H1 (cell line): ENCODE results near the gene ELF4. TPM values are rescaled to one million over a fixed set of nuclear protein-coding genes. Genes with fewer than 3 reads are reported as not detected.

Experiments used
- CTCF ChIA-PET: fragments of 300-600 bp; sonication (Branson Sonifier 250); formaldehyde crosslinking; loops from one replicate; lab custom pipeline; 2021; ENCODE audit not compliant: partially characterized antibody; lab: Charles Lee
- POLR2A ChIA-PET: fragments of 300-600 bp; sonication (Branson Sonifier 250); formaldehyde crosslinking; loops from one replicate; lab custom pipeline; 2021; ENCODE audit warnings: inconsistent platforms; ENCODE audit not compliant: partially characterized antibody; lab: Charles Lee
- DNase-seq, 2 experiments: peaks; one replicate each; pipeline versions ENCODE4 v3.0.0 to v3.0.0-alpha.2; 2010 to 2022; ENCODE audit warnings: low spot score in 2 of 2, low read depth in 1 of 2, mixed read lengths in 1 of 2
- FAIRE-seq: peaks from 2 replicates; lab custom pipeline; 2011; peaks lifted over from hg19 to GRCh38; lab: Jason Lieb, UNC
- H2AFZ ChIP-seq: 2 replicates; pipeline ENCODE4 v1.8.1; 2012; ENCODE audit warnings: low read length, inconsistent platforms
- H2AK5ac ChIP-seq: 2 replicates; pipeline ENCODE4 v1.6.1; 2013; ENCODE audit warnings: low read depth, low read length
- H2BK120ac ChIP-seq: replicated peaks from 2 replicates; pipeline ENCODE3; 2013; ENCODE audit warnings: low read depth, low read length, inconsistent platforms
- H2BK12ac ChIP-seq: 2 replicates; pipeline ENCODE4 v1.6.1; 2013; ENCODE audit warnings: low read depth, low read length
- H2BK15ac ChIP-seq: 2 replicates; pipeline ENCODE4 v1.6.1; 2013; ENCODE audit warnings: low read length
- H2BK20ac ChIP-seq: 2 replicates; pipeline ENCODE4 v1.6.1; 2013; ENCODE audit warnings: low read length
- H2BK5ac ChIP-seq: 2 replicates; pipeline ENCODE4 v1.6.1; 2013; ENCODE audit warnings: low read depth, low read length
- H3K14ac ChIP-seq: 2 replicates; pipeline ENCODE4 v1.6.1; 2013; ENCODE audit warnings: inconsistent platforms; ENCODE audit not compliant: insufficient read length
- H3K18ac ChIP-seq: 2 replicates; pipeline ENCODE4 v1.6.1; 2013; ENCODE audit warnings: low read length; ENCODE audit errors: extremely low read depth
- H3K23ac ChIP-seq: 2 replicates; pipeline ENCODE4 v1.6.1; 2013; ENCODE audit warnings: inconsistent platforms; ENCODE audit not compliant: insufficient read length
- H3K23me2 ChIP-seq: 2 replicates; pipeline ENCODE4 v1.6.1; 2013; ENCODE audit warnings: low read depth, low read length
- H3K27ac ChIP-seq: 2 replicates; pipeline ENCODE4 v1.6.1; 2011; ENCODE audit warnings: low read depth, low read length, inconsistent platforms
- H3K27me3 ChIP-seq, 4 experiments: replicated peaks in 1 of 4; 1 replicate in 1 of 4; 2 replicates in 3 of 4; pipeline versions ENCODE4 v1.6.1 to v1.8.1; 2011 to 2013; ENCODE audit warnings: low read length in 3 of 4, mild to moderate bottlenecking in 3 of 4, inconsistent platforms in 2 of 4, mixed read lengths in 2 of 4, moderate library complexity in 1 of 4; ENCODE audit not compliant: control insufficient read depth in 3 of 4, insufficient read depth in 3 of 4; ENCODE audit errors: extremely low read depth in 1 of 4
- H3K36me3 ChIP-seq, 4 experiments: 2 replicates each; pipeline versions ENCODE4 v1.6.1 to v1.8.1; 2011 to 2013; ENCODE audit warnings: mild to moderate bottlenecking in 4 of 4, low read length in 3 of 4, moderate library complexity in 2 of 4, control low read depth in 1 of 4, inconsistent platforms in 1 of 4; ENCODE audit not compliant: insufficient read depth in 4 of 4, control insufficient read depth in 2 of 4
- H3K4ac ChIP-seq: replicated peaks from 2 replicates; pipeline ENCODE3; 2013; ENCODE audit warnings: low read length, low read depth, mixed read lengths, inconsistent platforms; ENCODE audit not compliant: insufficient read length
- H3K4me1 ChIP-seq, 4 experiments: replicated peaks in 1 of 4; 1 replicate in 1 of 4; 2 replicates in 3 of 4; pipeline versions ENCODE4 v1.6.1 to v1.8.1; 2011 to 2013; ENCODE audit warnings: low read length in 3 of 4, inconsistent platforms in 2 of 4, mixed read lengths in 1 of 4; ENCODE audit not compliant: insufficient read depth in 4 of 4, control insufficient read depth in 3 of 4
- H3K4me2 ChIP-seq, 2 experiments: 2 replicates each; pipeline versions ENCODE4 v1.6.1 to v1.8.1; 2011 to 2013; ENCODE audit warnings: low read depth in 2 of 2, low read length in 2 of 2, control low read depth in 1 of 2, inconsistent platforms in 1 of 2, mild to moderate bottlenecking in 1 of 2; ENCODE audit not compliant: insufficient read depth in 1 of 2
- H3K4me3 ChIP-seq, 4 experiments: fragments of 200-600, 300-600 bp in 1 of 4; sonication (generic), shearing (Covaris generic), sonication (Bioruptor Twin) in 1 of 4; 2 replicates each; pipeline versions ENCODE4 v1.5.1 to v1.8.1; 2011 to 2016; ENCODE audit warnings: low read length in 4 of 4, low read depth in 3 of 4, control low read depth in 2 of 4, inconsistent platforms in 2 of 4, mild to moderate bottlenecking in 2 of 4, mixed read lengths in 1 of 4, moderate library complexity in 1 of 4; ENCODE audit not compliant: insufficient read depth in 2 of 4; ENCODE audit errors: extremely low read depth in 1 of 4
- H3K56ac ChIP-seq: replicated peaks from 2 replicates; pipeline ENCODE3; 2013; ENCODE audit warnings: low read depth, mild to moderate bottlenecking, mixed read lengths, low read length, inconsistent platforms; ENCODE audit not compliant: insufficient read length
- H3K79me1 ChIP-seq: 2 replicates; pipeline ENCODE4 v1.6.1; 2013; ENCODE audit warnings: low read depth, low read length, control low read depth
- H3K79me2 ChIP-seq, 2 experiments: 2 replicates each; pipeline versions ENCODE4 v1.6.1 to v1.8.1; 2012 to 2013; ENCODE audit warnings: low read length in 2 of 2, mild to moderate bottlenecking in 2 of 2, inconsistent platforms in 1 of 2; ENCODE audit not compliant: insufficient read depth in 2 of 2, control insufficient read depth in 1 of 2
- H3K9ac ChIP-seq, 4 experiments: replicated peaks in 1 of 4; 1 replicate in 1 of 4; 2 replicates in 3 of 4; pipeline versions ENCODE4 v1.6.1 to v1.8.1; 2011 to 2013; ENCODE audit warnings: low read depth in 3 of 4, low read length in 3 of 4, control low read depth in 2 of 4, mild to moderate bottlenecking in 2 of 4, moderate library complexity in 2 of 4, inconsistent platforms in 1 of 4; ENCODE audit errors: extremely low read depth in 1 of 4
- H3K9me3 ChIP-seq, 2 experiments: 2 replicates each; pipeline versions ENCODE4 v1.6.1 to v1.8.1; 2012 to 2013; ENCODE audit warnings: mild to moderate bottlenecking in 2 of 2, moderate library complexity in 2 of 2, control low read depth in 1 of 2, inconsistent platforms in 1 of 2, low read depth in 1 of 2, low read length in 1 of 2, mixed read lengths in 1 of 2; ENCODE audit not compliant: insufficient read depth in 2 of 2
- H4K20me1 ChIP-seq, 2 experiments: replicated peaks in 1 of 2; 2 replicates each; pipeline versions ENCODE3 to v1.8.1; 2011 to 2013; ENCODE audit warnings: inconsistent platforms in 2 of 2, low read length in 2 of 2, mild to moderate bottlenecking in 1 of 2; ENCODE audit not compliant: insufficient read depth in 2 of 2, control insufficient read depth in 1 of 2
- H4K5ac ChIP-seq: 2 replicates; pipeline ENCODE4 v1.6.1; 2013; ENCODE audit warnings: low read length, low read depth, mixed read lengths, inconsistent platforms; ENCODE audit not compliant: insufficient read length
- H4K8ac ChIP-seq: 2 replicates; pipeline ENCODE4 v1.8.0; 2013; ENCODE audit warnings: mild to moderate bottlenecking, moderate library complexity, low read length, inconsistent platforms; ENCODE audit not compliant: insufficient read depth; ENCODE audit errors: extremely low read depth
- H4K91ac ChIP-seq: replicated peaks from 2 replicates; pipeline ENCODE3; 2013; ENCODE audit warnings: low read length, mixed read lengths, inconsistent platforms; ENCODE audit not compliant: insufficient read length
- BCL11A ChIP-seq, 2 experiments: IDR thresholded peaks; one replicate each; pipeline ENCODE4 v1.6.1; 2011; ENCODE audit warnings: low read depth in 2 of 2, low read length in 2 of 2, mild to moderate bottlenecking in 2 of 2
- CHD2 ChIP-seq: IDR thresholded peaks from 2 replicates; pipeline ENCODE4 v1.6.1; 2012; ENCODE audit warnings: low read length, improper control_type of control experiment
- CTBP2 ChIP-seq: IDR thresholded peaks from 2 replicates; pipeline ENCODE4 v1.7.0; 2011; ENCODE audit warnings: borderline replicate concordance, mild to moderate bottlenecking, moderate library complexity, mixed read lengths, low read length; ENCODE audit not compliant: insufficient read depth, insufficient read length
- NRF1 ChIP-seq: IDR thresholded peaks from 2 replicates; pipeline ENCODE4 v1.6.1; 2011; ENCODE audit warnings: mild to moderate bottlenecking, low read depth, low read length, improper control_type of control experiment
- POLR2AphosphoS5 ChIP-seq: IDR thresholded peaks from 2 replicates; pipeline ENCODE4 v1.6.1; 2011; ENCODE audit warnings: low read depth, low read length
- POU5F1 ChIP-seq: IDR thresholded peaks from 2 replicates; pipeline ENCODE4 v1.6.1; 2011; ENCODE audit warnings: low read depth, mild to moderate bottlenecking, low read length, moderate library complexity
- SIX5 ChIP-seq: IDR thresholded peaks from 2 replicates; pipeline ENCODE4 v1.6.1; 2011; ENCODE audit warnings: mild to moderate bottlenecking, low read depth, low read length
- WGBS, 2 experiments: shearing (Covaris generic) in 1 of 2; methylation state at CpG; one replicate each; pipeline versions ENCODE4 v1.1.6 to v1.1.7; 2013 to 2015; ENCODE audit warnings: low lambda C conversion rate in 2 of 2, mixed read lengths in 2 of 2, inconsistent platforms in 1 of 2, low coverage in 1 of 2, missing lambda C conversion rate in 1 of 2; ENCODE audit not compliant: insufficient replicate concordance in 2 of 2, insufficient coverage in 1 of 2, insufficient read length in 1 of 2; ENCODE audit errors: extremely low coverage in 1 of 2, missing lambda C conversion rate in 1 of 2; 5-methylcytosine and 5-hydroxymethylcytosine counted together
- polyA plus RNA-seq, 7 experiments: library from polyadenylated mRNA; depleted of rRNA in 3 of 7; stranded (reverse) in 5 of 7; unstranded in 2 of 7; fragments of >200 nt in 5 of 7; fragments of 200-250 nt in 2 of 7; gene quantifications; 1 replicate in 5 of 7; 2 replicates in 1 of 7; 4 replicates in 1 of 7; pipeline versions ENCODE4 v1.2.1 to v1.2.3, GENCODE V29; 2011 to 2013; ENCODE audit warnings: missing spikeins in 2 of 7, mixed read lengths in 2 of 7
- total RNA-seq: library from RNA; stranded (reverse); fragmentation: NEBNext Ultra II Directional; extraction: Animal tissue kit (Norgen Biotek cat#: 25700); gene quantifications from 2 replicates; pipeline ENCODE4 v1.2.1, GENCODE V29; 2021
- TF ChIP-seq, protein P1 (sequence below): IDR thresholded peaks from 2 replicates; pipeline ENCODE4 v1.6.1; 2011; ENCODE audit warnings: low read depth, mild to moderate bottlenecking, low read length; ENCODE audit not compliant: insufficient read depth

The ELF4 gene
- total and polyA plus RNA-seq, 2 of the 8 experiments (the other 6 are each of a cell fraction or from before 2014, with no cell fraction given), result 1.8 to 2.0 TPM

DNA sequence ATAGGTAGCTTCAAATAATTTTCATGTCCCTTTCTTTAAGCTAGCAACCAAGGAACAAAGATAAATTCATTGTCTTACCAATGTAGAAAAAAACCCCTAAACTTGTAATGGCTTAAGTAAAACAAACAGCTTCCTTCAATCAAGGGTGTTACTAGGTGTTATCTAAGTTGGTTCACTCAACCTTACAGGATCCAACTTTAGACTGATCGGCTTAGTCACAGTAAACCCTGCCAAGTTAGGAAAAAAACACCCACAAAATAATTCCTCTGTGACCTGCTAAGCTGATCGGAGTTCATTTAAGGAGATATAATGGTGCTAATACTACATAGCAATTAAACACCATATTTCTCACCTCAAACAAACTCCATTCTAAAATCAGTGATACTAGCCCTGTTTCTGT, 45.3 kb upstream of the ELF4 start:
- Histone ChIP-seq H3K4ac (no peak overlapping the region), H2BK12ac (no peak overlapping the region), H3K56ac (no peak overlapping the region), H4K91ac (no peak overlapping the region), H2BK5ac (no peak overlapping the region), H3K27me3 (no peaks in the 10 kb centered on the region), H3K4me1 (no peaks in the 10 kb centered on the region), H3K23me2 (no peaks in the 10 kb centered on the region), H3K4me3 (no peak overlapping the region), H3K79me1 (no peaks in the 10 kb centered on the region), H3K9me3 (no peaks in the 10 kb centered on the region), H2BK20ac (no peak overlapping the region), H3K14ac (no peak overlapping the region), H3K9ac (no peak overlapping the region), H3K36me3 (peaks cover 0 to 4% (median 0%) of the 10 kb centered on the region in 4 experiments; a peak in 2 of 8 replicates), H3K23ac (no peak overlapping the region), H4K5ac (no peak overlapping the region), H2AK5ac (no peak overlapping the region), H3K79me2 (no peaks in the 10 kb centered on the region), H4K8ac (no peak overlapping the region), H3K4me2 (no peak overlapping the region), H3K18ac (no peak overlapping the region), H3K27ac (no peak overlapping the region), H2AFZ (no peak overlapping the region), H4K20me1 (no peaks in the 10 kb centered on the region), H2BK15ac (no peak overlapping the region), H2BK120ac (no peak overlapping the region)
- FAIRE-seq, result no peak
- WGBS, 2 experiments, result 90% methylated on average over 2 of the region's 2 CpGs; no CpG with 5 or more reads in 1 of the 2 experiments
- TF ChIP-seq CTBP2 (no peak), BCL11A (IDR thresholded peaks at IDR 0.05; ENCODE audit: low read depth in 2 of 2, low read length in 2 of 2) (no peak), CHD2 (no peak), POU5F1 (no peak), SIX5 (no peak), NRF1 (no peak), POLR2AphosphoS5 (no peak)
- TF ChIP-seq, protein P1, sequence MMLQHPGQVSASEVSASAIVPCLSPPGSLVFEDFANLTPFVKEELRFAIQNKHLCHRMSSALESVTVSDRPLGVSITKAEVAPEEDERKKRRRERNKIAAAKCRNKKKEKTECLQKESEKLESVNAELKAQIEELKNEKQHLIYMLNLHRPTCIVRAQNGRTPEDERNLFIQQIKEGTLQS, result no peak
- ChIA-PET CTCF (interaction anchor here (1.1 kb wide), 1 partner anchor 37 kb away, joined by 3 read pairs; no protein-coding TSS in a partner anchor), POLR2A (interaction anchor here (2.1 kb wide), 1 partner anchor 15 kb away, joined by 5 read pairs; no protein-coding TSS in a partner anchor)
- no peak for DNase-seq
